ENCODE results near the gene MAP4K4. TPM values are rescaled to one million over a fixed set of nuclear protein-coding genes. Genes with fewer than 3 reads are reported as not detected.

MAP4K4 gene
- polyA plus RNA-seq, 1 experiment = 158 TPM

- POLR2A ChIA-PET = interaction anchor here (0.6 to 0.7 kb wide), 2 partner anchors 81 to 116 kb away, joined by 3 to 9 read pairs; no protein-coding TSS in a partner anchor
- no peak for TF ChIP-seq CTCF (IDR thresholded peaks at IDR 0.05; ENCODE audit: low read depth, low read length)
- DNase-seq (ENCODE audit: low read depth, low spot score) = no peak
- Histone ChIP-seq H3K9me3 (ENCODE audit: control insufficient read depth, insufficient read depth, low read length) (no peaks in the 10 kb centered on the region), H3K27me3 (ENCODE audit: control insufficient read depth, insufficient read depth, low read length) (no peaks in the 10 kb centered on the region), H3K4me3 (ENCODE audit: low read depth, low read length) (no peak overlapping the region), H3K27ac (ENCODE audit: low read depth, low read length) (no peak overlapping the region)
- CTCF ChIA-PET = interaction anchor here (2.4 kb wide), 1 partner anchor 361 kb away, joined by 9 read pairs; no protein-coding TSS in a partner anchor
These were observed 182.0 kb downstream of the MAP4K4 start for GRCh38 chr2:101879466-101879865.

- no peaks in the 10 kb centered on the region for H3K9me3 ChIP-seq (ENCODE audit: control insufficient read depth, insufficient read depth, low read length)
- no peak for DNase-seq (ENCODE audit: low read depth, low spot score)
- H3K27ac ChIP-seq (ENCODE audit: low read depth, low read length) = no peak overlapping the region
- H3K27me3 ChIP-seq (ENCODE audit: control insufficient read depth, insufficient read depth, low read length) = no peaks in the 10 kb centered on the region
- ChIA-PET POLR2A (no interaction called here), CTCF (interaction anchor here (3.9 kb wide), 1 partner anchor 359 kb away, joined by 75 read pairs; no protein-coding TSS in a partner anchor)
- no peak overlapping the region for H3K4me3 ChIP-seq (ENCODE audit: low read depth, low read length)
- no peak for TF ChIP-seq CTCF (IDR thresholded peaks at IDR 0.05; ENCODE audit: low read depth, low read length)
These were observed 183.6 kb downstream of the MAP4K4 start for GRCh38 chr2:101881131-101881530.

GRCh38 chr2:101882769-101883307 lies 185.3 kb downstream of the MAP4K4 start:
- DNase-seq (ENCODE audit: low read depth, low spot score) = no peak
- ChIA-PET CTCF (interaction anchor here (0.8 to 3.9 kb wide), 17 partner anchors 12 to 566 kb away, joined by 4 to 75 read pairs (median 8); partner anchors contain the start of gene IL1R1), POLR2A (no interaction called here)
- no peaks in the 10 kb centered on the region for H3K9me3 ChIP-seq (ENCODE audit: control insufficient read depth, insufficient read depth, low read length)
- no peaks in the 10 kb centered on the region for H3K27me3 ChIP-seq (ENCODE audit: control insufficient read depth, insufficient read depth, low read length)
- no peak for TF ChIP-seq CTCF (IDR thresholded peaks at IDR 0.05; ENCODE audit: low read depth, low read length)
- no peak overlapping the region for H3K4me3 ChIP-seq (ENCODE audit: low read depth, low read length)
- H3K27ac ChIP-seq (ENCODE audit: low read depth, low read length) = no peak overlapping the region

- no peaks in the 10 kb centered on the region for H3K9me3 ChIP-seq (ENCODE audit: control insufficient read depth, insufficient read depth, low read length)
- no peaks in the 10 kb centered on the region for H3K27me3 ChIP-seq (ENCODE audit: control insufficient read depth, insufficient read depth, low read length)
- TF ChIP-seq CTCF (IDR thresholded peaks at IDR 0.05; ENCODE audit: low read depth, low read length) = peak; percentile 70
- no peak overlapping the region for H3K27ac ChIP-seq (ENCODE audit: low read depth, low read length)
- H3K4me3 ChIP-seq (ENCODE audit: low read depth, low read length) = no peak overlapping the region
- ChIA-PET POLR2A (interaction anchor here (1.2 kb wide), 1 partner anchor 77 kb away, joined by 3 read pairs; no protein-coding TSS in a partner anchor), CTCF (interaction anchor here (0.5 to 3.9 kb wide), 78 partner anchors 9 to 568 kb away, joined by 3 to 75 read pairs (median 5); partner anchors contain the start of gene IL1R1)
- DNase-seq (ENCODE audit: low read depth, low spot score) = peak; percentile 10
These were observed 186.4 kb downstream of the MAP4K4 start for GRCh38 chr2:101883860-101884259.

- Histone ChIP-seq H3K4me3 (ENCODE audit: low read depth, low read length) (no peak overlapping the region), H3K27me3 (ENCODE audit: control insufficient read depth, insufficient read depth, low read length) (no peaks in the 10 kb centered on the region), H3K9me3 (ENCODE audit: control insufficient read depth, insufficient read depth, low read length) (no peaks in the 10 kb centered on the region), H3K27ac (ENCODE audit: low read depth, low read length) (no peak overlapping the region)
- ChIA-PET POLR2A (interaction anchor here (1.2 kb wide), 1 partner anchor 77 kb away, joined by 3 read pairs; no protein-coding TSS in a partner anchor), CTCF (interaction anchor here (0.5 to 3.9 kb wide), 68 partner anchors 9 to 567 kb away, joined by 3 to 75 read pairs (median 5); partner anchors contain the start of gene IL1R1)
- TF ChIP-seq CTCF (IDR thresholded peaks at IDR 0.05; ENCODE audit: low read depth, low read length) = no peak
- no peak for DNase-seq (ENCODE audit: low read depth, low spot score)
These were observed 186.9 kb downstream of the MAP4K4 start for GRCh38 chr2:101884423-101884822.

All from AG04450 (cell line).